Chondrocyte (in vitro differentiated cells): ENCODE results near the gene PAX3. TPM values are rescaled to one million over a fixed set of nuclear protein-coding genes. Genes with fewer than 3 reads are reported as not detected.

Source experiments
- DNase-seq: peaks from one replicate; pipeline ENCODE4 v3.0.0; 2021; ENCODE audit warnings: mixed read lengths, low spot score
- H3K27ac Mint-ChIP-seq: one replicate; pipeline ENCODE4 v1.8.0; 2021; ENCODE audit warnings: mild to moderate bottlenecking, moderate library complexity, mixed read lengths; ENCODE audit not compliant: unreplicated experiment
- H3K27me3 Mint-ChIP-seq: 2 replicates; pipeline ENCODE4 v1.8.0; 2021; ENCODE audit warnings: low read depth, mixed read lengths
- H3K36me3 Mint-ChIP-seq: 2 replicates; pipeline ENCODE4 v1.8.0; 2021; ENCODE audit warnings: low read depth, mixed read lengths
- H3K4me1 Mint-ChIP-seq: 2 replicates; pipeline ENCODE4 v1.8.0; 2021; ENCODE audit warnings: low read depth, mild to moderate bottlenecking, mixed read lengths
- H3K4me3 Mint-ChIP-seq: one replicate; pipeline ENCODE4 v1.8.0; 2021; ENCODE audit warnings: mild to moderate bottlenecking, moderate library complexity, mixed read lengths; ENCODE audit not compliant: unreplicated experiment
- H3K9me3 Mint-ChIP-seq: 2 replicates; pipeline ENCODE4 v1.8.0; 2021; ENCODE audit warnings: low read depth, mixed read lengths
- CTCF ChIP-seq: fragments of 200-600 bp; sonication (generic); IDR thresholded peaks from 2 replicates; pipeline ENCODE4 v1.5.0; 2021; ENCODE audit warnings: antibody characterized with exemption, mild to moderate bottlenecking, moderate library complexity
- total RNA-seq: library from RNA; stranded (reverse); gene quantifications from 3 replicates; pipeline ENCODE4 v1.2.1, GENCODE V29; 2021

PAX3 gene
- total RNA-seq, 1 donor from 2014 or later = 4.7 TPM

GRCh38 chr2:222315443-222316121 is 16.8 kb upstream of the PAX3 start:
- no peak for DNase-seq
- Mint-ChIP-seq H3K27ac (no peak overlapping the region), H3K4me1 (peaks cover 12% of the 10 kb centered on the region), H3K27me3 (peaks cover 66% of the 10 kb centered on the region), H3K36me3 (peaks cover 2% of the 10 kb centered on the region), H3K4me3 (no peak overlapping the region), H3K9me3 (no peaks in the 10 kb centered on the region)
- peak; percentile 36 for TF ChIP-seq CTCF

GRCh38 chr2:222313816-222314215 is 15.0 kb upstream of the PAX3 start:
- Mint-ChIP-seq H3K36me3 (peaks cover 4% of the 10 kb centered on the region), H3K4me3 (no peak overlapping the region), H3K4me1 (peaks cover 7% of the 10 kb centered on the region), H3K9me3 (no peaks in the 10 kb centered on the region), H3K27me3 (peaks cover 80% of the 10 kb centered on the region), H3K27ac (no peak overlapping the region)
- no peak for DNase-seq
- TF ChIP-seq CTCF = no peak

GRCh38 chr2:222311978-222312738 is 13.4 kb upstream of the PAX3 start:
- no peak overlapping the region for H3K4me3 Mint-ChIP-seq
- H3K9me3 Mint-ChIP-seq = no peaks in the 10 kb centered on the region
- H3K4me1 Mint-ChIP-seq = peaks cover 6% of the 10 kb centered on the region
- H3K27ac Mint-ChIP-seq = no peak overlapping the region
- no peak for DNase-seq
- peaks cover 6% of the 10 kb centered on the region for H3K36me3 Mint-ChIP-seq
- TF ChIP-seq CTCF = no peak
- H3K27me3 Mint-ChIP-seq = peaks cover 93% of the 10 kb centered on the region

- no peaks in the 10 kb centered on the region for H3K9me3 Mint-ChIP-seq
- peaks cover 10% of the 10 kb centered on the region for H3K4me1 Mint-ChIP-seq
- no peak for DNase-seq
- no peak for TF ChIP-seq CTCF
- H3K27me3 Mint-ChIP-seq = peaks cover 96% of the 10 kb centered on the region
- H3K4me3 Mint-ChIP-seq = no peak overlapping the region
- no peak overlapping the region for H3K27ac Mint-ChIP-seq
- H3K36me3 Mint-ChIP-seq = peaks cover 6% of the 10 kb centered on the region
Observed at GRCh38 chr2:222311319-222311977, 12.7 kb upstream of the PAX3 start.

GRCh38 chr2:222310747-222311318 is 12.0 kb upstream of the PAX3 start:
- H3K9me3 Mint-ChIP-seq = no peaks in the 10 kb centered on the region
- peaks cover 98% of the 10 kb centered on the region for H3K27me3 Mint-ChIP-seq
- peaks cover 6% of the 10 kb centered on the region for H3K36me3 Mint-ChIP-seq
- no peak for TF ChIP-seq CTCF
- no peak overlapping the region for H3K27ac Mint-ChIP-seq
- no peak for DNase-seq
- H3K4me3 Mint-ChIP-seq = no peak overlapping the region
- peaks cover 16% of the 10 kb centered on the region for H3K4me1 Mint-ChIP-seq
